ENCODE data around the gene ANO10.

The ANO10 gene

GRCh38 chr3:43327582-43327979 lies 294.2 kb downstream of the ANO10 start:
- no peak for DNase-seq (ENCODE audit: low spot score)
- TF ChIP-seq CTCF (IDR thresholded peaks at IDR 0.05; ENCODE audit: borderline replicate concordance, control extremely low read depth, extremely low read depth, insufficient read depth, missing control alignments): no peak
- in situ Hi-C loops (cut with MboI; ENCODE audit: low sequenced_read_pairs, unreplicated experiment): no loop called here

GRCh38 chr3:43326891-43327581 lies 294.8 kb downstream of the ANO10 start:
- DNase-seq (ENCODE audit: low spot score): peak; percentile 47

GRCh38 chr3:43323541-43323940 lies 298.3 kb downstream of the ANO10 start:
- in situ Hi-C loops (cut with MboI; ENCODE audit: low sequenced_read_pairs, unreplicated experiment): no loop called here
- TF ChIP-seq CTCF (IDR thresholded peaks at IDR 0.05; ENCODE audit: borderline replicate concordance, control extremely low read depth, extremely low read depth, insufficient read depth, missing control alignments): no peak
- no peak for DNase-seq (ENCODE audit: low spot score)

More at GRCh38 chr3:43326891-43327581, 294.8 kb downstream of the ANO10 start:
- in situ Hi-C loops (cut with MboI; ENCODE audit: low sequenced_read_pairs, unreplicated experiment): no loop called here
- no peak for TF ChIP-seq CTCF (IDR thresholded peaks at IDR 0.05; ENCODE audit: borderline replicate concordance, control extremely low read depth, extremely low read depth, insufficient read depth, missing control alignments)

- no peak for DNase-seq (ENCODE audit: low spot score)
- in situ Hi-C loops (cut with MboI; ENCODE audit: low sequenced_read_pairs, unreplicated experiment): no loop called here
- no peak for TF ChIP-seq CTCF (IDR thresholded peaks at IDR 0.05; ENCODE audit: borderline replicate concordance, control extremely low read depth, extremely low read depth, insufficient read depth, missing control alignments)
These were observed 301.5 kb downstream of the ANO10 start for GRCh38 chr3:43320288-43320687.

DNA sequence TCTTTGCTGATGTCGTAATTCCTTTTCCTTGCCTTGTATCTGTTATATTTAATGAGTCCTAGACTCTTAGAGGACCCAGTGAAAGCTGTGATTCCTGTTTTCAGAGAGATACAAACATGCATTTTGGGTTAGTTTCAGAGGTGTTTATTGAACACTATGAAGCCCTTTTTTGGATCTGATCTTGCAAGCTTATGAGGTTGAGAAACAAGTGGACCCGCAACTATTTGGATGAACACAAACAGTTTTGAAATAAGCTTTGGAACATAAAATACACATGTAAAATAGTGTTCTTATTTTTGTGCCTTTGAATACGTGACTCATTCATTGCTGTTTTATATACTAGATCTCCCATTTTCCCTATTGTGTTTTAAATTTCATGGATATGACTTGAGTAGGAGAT lies 302.0 kb downstream of the ANO10 start:
- TF ChIP-seq CTCF (IDR thresholded peaks at IDR 0.05; ENCODE audit: borderline replicate concordance, control extremely low read depth, extremely low read depth, insufficient read depth, missing control alignments): no peak
- in situ Hi-C loops (cut with MboI; ENCODE audit: low sequenced_read_pairs, unreplicated experiment): no loop called here
- no peak for DNase-seq (ENCODE audit: low spot score)

DNA sequence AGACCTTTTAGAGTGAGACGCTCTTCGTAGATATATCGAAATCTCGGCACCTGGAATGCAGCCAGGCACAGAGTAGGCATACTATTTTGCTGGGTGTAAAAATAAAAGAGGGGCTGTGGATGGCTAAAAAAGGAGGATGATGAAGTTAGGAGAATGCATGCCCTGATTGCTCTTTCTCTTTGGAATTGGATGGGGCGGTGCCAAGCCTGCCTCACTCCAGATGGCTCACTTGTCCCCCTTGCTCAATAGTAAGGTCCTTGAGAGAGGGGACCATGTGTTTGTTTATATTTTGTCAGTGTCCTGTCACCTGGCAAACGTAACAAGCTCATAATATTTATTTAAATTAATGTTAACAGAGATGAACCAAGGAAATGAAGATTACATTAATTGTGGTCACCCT lies 302.4 kb downstream of the ANO10 start:
- TF ChIP-seq CTCF (IDR thresholded peaks at IDR 0.05; ENCODE audit: borderline replicate concordance, control extremely low read depth, extremely low read depth, insufficient read depth, missing control alignments): no peak
- DNase-seq (ENCODE audit: low spot score): no peak
- in situ Hi-C loops (cut with MboI; ENCODE audit: low sequenced_read_pairs, unreplicated experiment): no loop called here
